ENCODE results near the gene PDCD2.
"Not testable (repeated sequence)": the region's sequence is repeated elsewhere in the genome, so short reads cannot be mapped to it uniquely, and the experiment has no call there.

Gene PDCD2

DNA sequence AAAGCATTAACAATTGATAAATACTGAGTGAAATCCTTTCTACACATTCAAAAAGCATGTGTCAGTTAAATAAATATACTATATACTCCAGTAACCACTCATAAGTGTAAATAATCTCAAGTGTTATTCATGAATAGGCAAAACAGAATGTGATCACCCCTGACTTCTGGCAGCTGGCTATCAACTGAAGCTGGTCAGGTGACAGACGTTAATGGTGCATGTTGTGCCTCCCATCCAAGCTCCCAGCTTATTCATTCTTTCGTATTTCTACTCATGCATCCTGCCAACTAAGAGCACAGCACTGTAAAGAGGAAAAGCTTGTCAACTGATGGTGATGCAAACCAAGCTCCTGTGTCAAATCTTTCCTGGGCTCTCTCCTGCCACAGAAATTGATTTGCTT lies 39.0 kb downstream of the PDCD2 start:
- DNase-seq, result no peak

GRCh38 chr6:170542031-170542719 lies 42.3 kb downstream of the PDCD2 start:
- DNase-seq, result no peak

DNA sequence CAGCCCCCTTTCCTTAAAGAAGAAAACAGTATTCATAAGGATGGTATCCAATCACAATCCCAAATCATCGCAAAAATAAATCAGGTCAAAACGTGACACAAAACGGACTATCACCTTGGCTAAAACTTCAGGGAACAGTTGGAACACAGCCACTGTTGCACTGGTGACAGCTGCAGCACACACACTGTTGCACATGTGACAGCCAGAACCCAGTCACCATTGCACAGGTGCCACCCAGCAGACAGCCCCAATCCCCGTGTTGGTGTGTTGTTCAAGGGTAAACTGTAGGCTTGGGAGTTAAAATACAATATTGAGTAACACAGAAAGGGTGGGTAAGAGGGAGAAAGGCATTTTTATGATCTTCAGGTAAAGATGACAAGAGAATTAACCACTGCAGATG lies 47.1 kb downstream of the PDCD2 start:
- no peak for DNase-seq

DNA sequence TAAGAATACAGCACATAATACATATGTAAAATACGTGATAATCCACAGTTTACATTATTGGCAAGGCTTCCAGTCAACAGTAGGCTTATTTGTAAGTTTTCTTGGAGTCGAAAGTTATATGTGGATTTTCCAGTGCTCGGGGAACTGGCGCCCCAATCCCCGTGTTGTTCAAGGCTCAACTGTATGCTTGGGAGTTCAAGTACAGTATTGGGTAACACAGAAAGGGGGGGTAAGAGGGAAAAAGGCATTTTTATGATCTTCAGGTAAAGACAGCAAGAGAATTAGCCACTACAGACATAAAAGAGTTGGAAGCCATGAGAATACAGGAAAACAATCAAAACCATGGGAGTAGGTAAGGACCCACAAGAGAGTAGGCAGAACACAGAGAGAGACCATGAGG lies 47.8 kb downstream of the PDCD2 start:
- no peak for DNase-seq

- DNase-seq, result no peak
Observed at GRCh38 chr6:170535004-170535403, 49.4 kb downstream of the PDCD2 start.

DNA sequence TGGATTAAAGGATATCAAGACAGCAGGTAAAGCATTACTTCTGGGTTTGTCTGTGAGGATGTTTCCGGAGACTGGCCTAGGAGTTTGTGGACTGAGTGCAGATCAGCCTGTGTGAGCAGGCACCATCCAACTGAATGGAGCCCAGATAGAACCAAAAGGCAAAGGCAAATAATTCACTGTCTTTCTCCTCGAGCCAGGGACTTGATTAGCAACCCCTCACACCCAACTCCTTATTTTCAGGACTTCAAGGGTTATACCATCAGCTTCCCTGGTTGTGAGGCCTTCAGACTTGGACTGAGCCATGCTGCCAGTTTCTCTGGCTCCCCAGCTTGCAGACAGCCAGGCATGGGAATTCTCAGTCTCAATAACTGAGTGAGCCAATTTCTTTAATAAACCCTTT lies 50.6 kb downstream of the PDCD2 start:
- DNase-seq, result no peak

DNA sequence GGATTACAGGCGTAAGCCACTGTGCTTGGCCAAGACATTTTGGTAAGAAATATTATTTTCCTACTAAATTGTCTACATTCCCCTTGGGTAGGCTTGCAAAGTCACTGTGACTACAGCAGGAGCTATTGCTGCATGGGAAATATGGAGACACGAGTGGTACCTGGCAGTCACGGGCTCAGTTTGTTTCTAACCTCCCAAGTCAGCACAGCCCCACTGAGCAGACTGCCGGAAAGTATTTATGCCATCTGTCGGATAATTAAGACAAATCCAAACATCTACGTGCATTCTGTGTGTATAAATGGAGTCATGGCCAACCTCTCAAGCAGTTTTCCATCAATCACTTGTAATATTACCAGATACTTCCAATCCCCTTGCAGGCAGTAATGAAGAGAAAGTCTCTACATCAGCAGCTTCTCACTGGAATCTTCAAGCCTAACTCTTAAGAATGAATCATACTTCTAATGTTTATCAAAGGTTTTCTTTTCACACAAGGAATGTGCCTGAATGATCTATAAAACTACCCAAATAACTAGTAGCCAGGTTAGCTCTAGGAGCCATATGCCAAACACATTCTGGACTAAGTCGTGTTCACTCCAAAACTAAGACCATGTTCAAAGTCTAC lies 51.5 kb downstream of the PDCD2 start:
- DNase-seq, result no peak

GRCh38 chr6:170529839-170530469 lies 54.5 kb downstream of the PDCD2 start:
- DNase-seq, result peak; percentile 80

- DNase-seq, result not testable (repeated sequence)
Observed at GRCh38 chr6:170527995-170528394, 56.4 kb downstream of the PDCD2 start.

DNA sequence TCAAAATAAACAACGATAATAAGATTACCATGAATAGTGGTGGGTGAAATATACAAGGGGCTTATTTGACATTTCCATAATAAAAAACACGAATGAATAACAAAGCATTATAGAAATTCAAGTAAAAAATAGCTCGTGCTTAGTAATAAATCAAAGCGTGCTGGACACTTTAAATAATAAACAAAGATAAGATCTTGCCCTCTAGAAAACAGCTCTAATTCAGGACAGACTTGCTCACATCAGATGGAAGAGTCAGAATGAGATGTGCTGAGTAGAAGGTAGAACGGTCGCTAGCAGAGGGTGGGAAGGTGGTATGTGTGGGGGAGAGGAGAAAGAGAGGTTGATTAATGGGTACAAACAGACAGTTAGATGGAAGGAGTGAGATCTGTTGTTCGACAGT lies 58.6 kb downstream of the PDCD2 start:
- no peak for DNase-seq

All from OCI-M1 (cell line).